Measurements from ENCODE around the gene B4GALT5. TPM values are rescaled to one million over a fixed set of nuclear protein-coding genes. Genes with fewer than 3 reads are reported as not detected.
"Not testable (repeated sequence)": the region's sequence is repeated elsewhere in the genome, so short reads cannot be mapped to it uniquely, and the experiment has no call there.

Gene B4GALT5
- total RNA-seq, 1 donor from 2014 or later = 72.9 TPM

DNA sequence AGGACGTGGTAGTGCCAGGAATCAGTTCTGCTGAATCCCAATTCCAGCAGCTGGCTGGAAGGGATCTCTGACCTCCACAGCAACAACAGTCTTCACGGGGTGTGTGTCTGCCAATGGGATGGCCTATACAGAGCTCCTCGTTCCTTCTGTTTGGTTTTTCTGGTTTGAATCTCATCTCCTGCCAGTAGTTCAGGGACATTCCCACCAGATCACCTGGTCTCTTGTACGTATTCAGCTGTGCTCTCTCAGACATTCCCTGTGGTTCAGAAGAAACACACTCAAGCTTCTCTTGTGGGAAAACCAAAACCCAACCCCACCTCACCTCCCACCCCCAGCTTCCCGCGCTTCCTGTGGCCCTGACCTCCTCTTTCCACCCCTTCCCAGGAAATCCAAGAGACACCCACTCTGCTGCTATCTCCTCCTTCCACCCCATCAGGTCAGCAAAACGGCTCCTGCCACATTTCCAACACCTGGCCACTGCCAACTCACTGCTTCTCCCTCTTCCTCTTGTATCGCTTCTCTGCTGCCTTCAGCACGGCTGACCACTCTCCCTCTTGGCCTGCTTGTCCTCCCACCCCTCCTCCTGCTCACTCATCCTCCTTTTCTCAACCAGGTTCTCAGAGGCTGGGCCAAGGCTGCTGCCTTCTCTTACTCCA, 82.5 kb downstream of the B4GALT5 start:
- peak overlapping the region; percentile 32 for H3K4me3 Mint-ChIP-seq
- H3K36me3 Mint-ChIP-seq (ENCODE audit: low read depth) = peaks cover 38% of the 10 kb centered on the region
- intact Hi-C loops (cut with micrococcal nuclease) = no loop called here
- peaks cover 2% of the 10 kb centered on the region for H3K9me3 Mint-ChIP-seq
- POLR2A ChIA-PET = interaction anchor here (0.9 to 1.1 kb wide), 2 partner anchors 10 kb away, joined by 3 to 17 read pairs; no protein-coding TSS in a partner anchor
- DNase-seq (no peak), ATAC-seq (ENCODE audit: low read depth) (peak; percentile 32)
- CTCF ChIA-PET = interaction anchor here (1.0 to 1.2 kb wide), 3 partner anchors 21 to 190 kb away, joined by 3 to 4 read pairs (median 3); no protein-coding TSS in a partner anchor
- peaks cover 57% of the 10 kb centered on the region for H3K4me1 Mint-ChIP-seq
- peaks cover 1% of the 10 kb centered on the region for H3K27me3 Mint-ChIP-seq
- TF ChIP-seq, protein P1, sequence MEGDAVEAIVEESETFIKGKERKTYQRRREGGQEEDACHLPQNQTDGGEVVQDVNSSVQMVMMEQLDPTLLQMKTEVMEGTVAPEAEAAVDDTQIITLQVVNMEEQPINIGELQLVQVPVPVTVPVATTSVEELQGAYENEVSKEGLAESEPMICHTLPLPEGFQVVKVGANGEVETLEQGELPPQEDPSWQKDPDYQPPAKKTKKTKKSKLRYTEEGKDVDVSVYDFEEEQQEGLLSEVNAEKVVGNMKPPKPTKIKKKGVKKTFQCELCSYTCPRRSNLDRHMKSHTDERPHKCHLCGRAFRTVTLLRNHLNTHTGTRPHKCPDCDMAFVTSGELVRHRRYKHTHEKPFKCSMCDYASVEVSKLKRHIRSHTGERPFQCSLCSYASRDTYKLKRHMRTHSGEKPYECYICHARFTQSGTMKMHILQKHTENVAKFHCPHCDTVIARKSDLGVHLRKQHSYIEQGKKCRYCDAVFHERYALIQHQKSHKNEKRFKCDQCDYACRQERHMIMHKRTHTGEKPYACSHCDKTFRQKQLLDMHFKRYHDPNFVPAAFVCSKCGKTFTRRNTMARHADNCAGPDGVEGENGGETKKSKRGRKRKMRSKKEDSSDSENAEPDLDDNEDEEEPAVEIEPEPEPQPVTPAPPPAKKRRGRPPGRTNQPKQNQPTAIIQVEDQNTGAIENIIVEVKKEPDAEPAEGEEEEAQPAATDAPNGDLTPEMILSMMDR (IDR thresholded peaks at IDR 0.05) = no peak
- peak overlapping the region; percentile 62 for H3K27ac Mint-ChIP-seq

DNA sequence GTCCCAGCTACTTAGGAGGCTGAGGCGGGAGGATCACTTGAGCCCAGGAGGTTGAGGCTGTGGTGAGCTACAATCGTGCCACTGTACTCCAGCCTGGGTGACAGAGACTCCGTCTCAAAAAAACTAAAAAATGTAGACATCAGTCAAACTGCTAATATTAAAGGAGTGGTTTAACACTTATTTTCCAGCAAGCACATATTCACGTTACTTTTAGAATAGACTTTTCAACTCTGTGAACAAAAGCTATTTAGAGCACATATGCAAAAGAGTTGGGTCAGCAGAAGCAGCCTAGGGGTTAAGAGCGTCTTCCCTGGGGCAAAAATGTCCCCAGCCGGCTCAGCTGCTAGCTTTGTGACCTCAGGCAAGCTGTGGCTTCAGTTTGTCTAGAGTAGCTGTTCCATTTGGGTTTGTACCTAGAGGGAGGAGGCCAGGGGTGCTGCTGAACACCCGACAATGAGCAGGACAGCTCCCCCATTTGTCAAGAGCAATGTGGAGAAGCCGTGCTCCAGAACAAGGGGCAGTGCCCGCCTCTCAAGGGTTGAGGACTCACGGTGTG, 83.2 kb downstream of the B4GALT5 start:
- peaks cover 64% of the 10 kb centered on the region for H3K4me1 Mint-ChIP-seq
- DNase-seq = no peak
- H3K9me3 Mint-ChIP-seq = peaks cover 2% of the 10 kb centered on the region
- ChIA-PET CTCF (interaction anchor here (1.1 to 1.3 kb wide), 3 partner anchors 18 to 89 kb away, joined by 3 to 5 read pairs (median 4); no protein-coding TSS in a partner anchor), POLR2A (interaction anchor here (1.1 kb wide), 1 partner anchor 10 kb away, joined by 17 read pairs; no protein-coding TSS in a partner anchor)
- peak overlapping the region; percentile 35 for H3K27ac Mint-ChIP-seq
- TF ChIP-seq, protein P1 (IDR thresholded peaks at IDR 0.05) = no peak
- peak; percentile 58 for ATAC-seq (ENCODE audit: low read depth)
- H3K27me3 Mint-ChIP-seq = peaks cover 6% of the 10 kb centered on the region
- intact Hi-C loops (cut with micrococcal nuclease) = loop anchor here (1.0 kb wide), 2 partner anchors 10 to 19 kb away; no protein-coding TSS in a partner anchor
- H3K4me3 Mint-ChIP-seq = peak overlapping the region; percentile 32
- H3K36me3 Mint-ChIP-seq (ENCODE audit: low read depth) = peaks cover 31% of the 10 kb centered on the region

DNA sequence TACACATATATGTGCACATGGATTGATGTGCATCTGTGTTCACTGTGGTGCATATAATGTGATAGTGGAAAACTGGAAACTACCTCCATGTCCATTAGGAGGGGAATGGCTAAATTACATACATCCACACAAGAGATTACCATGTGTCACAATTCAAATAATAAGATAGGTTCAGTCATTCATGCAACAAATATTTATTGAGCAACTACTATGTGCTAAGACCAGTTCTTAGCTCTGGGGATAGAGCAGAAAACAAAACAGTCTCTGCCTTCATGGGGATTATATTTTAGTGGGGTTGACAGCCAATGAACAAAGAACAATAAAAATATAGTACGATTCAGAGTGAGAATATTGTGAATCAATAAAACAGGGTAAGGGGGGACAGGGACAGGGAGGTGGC, 84.1 kb downstream of the B4GALT5 start:
- H3K27me3 Mint-ChIP-seq = peaks cover 6% of the 10 kb centered on the region
- peaks cover 22% of the 10 kb centered on the region for H3K36me3 Mint-ChIP-seq (ENCODE audit: low read depth)
- ATAC-seq (ENCODE audit: low read depth) (no peak), DNase-seq (no peak)
- H3K9me3 Mint-ChIP-seq = peaks cover 2% of the 10 kb centered on the region
- ChIA-PET CTCF (interaction anchor here (1.2 to 1.3 kb wide), 2 partner anchors 18 to 88 kb away, joined by 3 to 5 read pairs; no protein-coding TSS in a partner anchor), POLR2A (interaction anchor here (1.5 kb wide), 1 partner anchor 9 kb away, joined by 4 read pairs; no protein-coding TSS in a partner anchor)
- peaks cover 69% of the 10 kb centered on the region for H3K4me1 Mint-ChIP-seq
- no peak overlapping the region for H3K4me3 Mint-ChIP-seq
- TF ChIP-seq, protein P1 (IDR thresholded peaks at IDR 0.05) = no peak
- intact Hi-C loops (cut with micrococcal nuclease) = loop anchor here (1.0 kb wide), 2 partner anchors 9 to 18 kb away; no protein-coding TSS in a partner anchor
- no peak overlapping the region for H3K27ac Mint-ChIP-seq

DNA sequence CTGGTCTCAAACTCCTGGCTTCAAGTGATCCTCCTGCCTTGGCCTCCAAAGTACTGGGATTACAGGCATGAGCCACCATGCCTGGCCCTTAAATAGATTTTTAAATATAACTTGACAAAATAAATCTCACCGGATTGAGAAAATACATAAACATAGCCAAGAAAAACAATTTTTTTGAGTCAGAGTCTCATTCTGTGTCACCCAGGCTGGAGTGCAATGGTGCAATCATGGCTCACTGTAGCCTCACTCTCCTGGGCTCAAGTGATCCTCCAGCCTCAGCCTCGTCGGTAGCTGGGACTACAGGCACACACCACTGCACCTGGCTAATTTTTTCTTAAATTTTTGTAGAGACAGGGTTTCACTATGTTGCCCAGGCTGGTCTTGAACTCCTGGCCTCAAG, 85.4 kb downstream of the B4GALT5 start:
- CTCF ChIA-PET = interaction anchor here (1.0 to 1.9 kb wide), 2 partner anchors 17 to 218 kb away, joined by 4 to 8 read pairs; no protein-coding TSS in a partner anchor
- DNase-seq; H3K27ac Mint-ChIP-seq; H3K4me3 Mint-ChIP-seq; H3K27me3 Mint-ChIP-seq; intact Hi-C loops (cut with micrococcal nuclease); ATAC-seq (ENCODE audit: low read depth); H3K9me3 Mint-ChIP-seq: not testable (repeated sequence)
- POLR2A ChIA-PET = interaction anchor here (1.4 to 1.5 kb wide), 2 partner anchors 8 to 41 kb away, joined by 3 to 4 read pairs; no protein-coding TSS in a partner anchor
- H3K4me1 Mint-ChIP-seq = peaks cover 66% of the 10 kb centered on the region
- H3K36me3 Mint-ChIP-seq (ENCODE audit: low read depth) = peaks cover 11% of the 10 kb centered on the region

DNA sequence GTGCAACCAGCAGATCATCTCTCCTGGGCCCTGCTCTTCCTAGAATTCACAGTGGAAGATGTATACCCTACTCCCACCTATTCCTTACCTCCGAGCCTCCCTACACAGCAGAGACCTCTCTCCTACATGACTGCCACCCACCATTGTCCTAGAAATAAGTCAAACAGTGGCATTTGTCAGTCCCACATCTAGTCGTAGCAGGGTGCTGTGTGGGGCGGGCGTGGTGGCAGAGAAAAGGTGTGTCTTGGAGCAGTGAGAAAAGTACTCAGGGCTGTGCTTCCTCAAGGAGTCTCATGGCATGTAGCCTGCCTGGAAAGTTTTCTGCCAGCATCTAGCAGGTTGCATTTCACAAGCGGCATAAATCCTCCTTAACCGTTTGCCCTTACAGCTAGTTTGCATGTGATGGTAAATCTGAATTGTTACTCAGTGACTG, 86.3 kb downstream of the B4GALT5 start:
- peaks cover 61% of the 10 kb centered on the region for H3K4me1 Mint-ChIP-seq
- peaks cover 3% of the 10 kb centered on the region for H3K36me3 Mint-ChIP-seq (ENCODE audit: low read depth)
- POLR2A ChIA-PET = interaction anchor here (0.7 to 1.4 kb wide), 3 partner anchors 30 to 56 kb away, joined by 3 to 10 read pairs (median 4); no protein-coding TSS in a partner anchor
- DNase-seq (no peak), ATAC-seq (ENCODE audit: low read depth) (no peak)
- intact Hi-C loops (cut with micrococcal nuclease) = no loop called here
- H3K27ac Mint-ChIP-seq = no peak overlapping the region
- CTCF ChIA-PET = interaction anchor here (1.9 kb wide), 1 partner anchor 16 kb away, joined by 8 read pairs; no protein-coding TSS in a partner anchor
- H3K27me3 Mint-ChIP-seq = peaks cover 6% of the 10 kb centered on the region
- peaks cover 2% of the 10 kb centered on the region for H3K9me3 Mint-ChIP-seq
- H3K4me3 Mint-ChIP-seq = no peak overlapping the region
- TF ChIP-seq, protein P1 (IDR thresholded peaks at IDR 0.05) = no peak

DNA sequence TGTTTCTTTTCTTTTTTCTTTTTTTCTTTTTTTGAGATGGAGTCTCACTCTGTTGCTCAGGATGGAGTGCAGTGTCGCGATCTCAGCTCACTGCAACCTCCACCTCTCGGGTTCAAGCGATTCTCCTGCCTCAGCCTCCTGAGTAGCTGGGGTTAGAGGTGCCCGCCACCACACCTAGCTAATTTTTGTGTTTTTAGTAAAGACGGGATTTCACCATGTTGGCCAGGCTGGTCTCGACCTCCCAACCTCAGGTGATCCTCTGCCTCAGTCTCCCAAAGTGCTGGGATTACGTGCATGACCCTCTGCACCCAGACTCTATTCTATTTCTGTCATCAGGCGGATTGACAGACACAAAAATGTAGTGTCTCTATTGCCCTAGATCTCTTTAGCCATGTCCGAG, 88.7 kb downstream of the B4GALT5 start:
- H3K9me3 Mint-ChIP-seq; H3K4me3 Mint-ChIP-seq; intact Hi-C loops (cut with micrococcal nuclease); H3K27ac Mint-ChIP-seq; H3K27me3 Mint-ChIP-seq; H3K36me3 Mint-ChIP-seq (ENCODE audit: low read depth); DNase-seq; ATAC-seq (ENCODE audit: low read depth): not testable (repeated sequence)
- ChIA-PET POLR2A (interaction anchor here (1.2 kb wide), 1 partner anchor 45 kb away, joined by 3 read pairs; no protein-coding TSS in a partner anchor), CTCF (interaction anchor here (1.5 to 1.6 kb wide), 2 partner anchors 13 to 221 kb away, joined by 4 read pairs; no protein-coding TSS in a partner anchor)
- H3K4me1 Mint-ChIP-seq = peaks cover 37% of the 10 kb centered on the region
